ENCODE measurements around the gene SOCS3. TPM values are rescaled to one million over a fixed set of nuclear protein-coding genes. Genes with fewer than 3 reads are reported as not detected.

The SOCS3 gene
- polyA plus RNA-seq, 1 experiment, result 15.3 TPM

GRCh38 chr17:78384479-78385175 is 24.8 kb upstream of the SOCS3 start:
- Histone ChIP-seq H3K27me3 (ENCODE audit: control insufficient read depth, insufficient read depth, low read length) (no peaks in the 10 kb centered on the region), H3K27ac (ENCODE audit: low read depth, low read length) (peak overlapping the region; percentile 95), H3K4me3 (ENCODE audit: low read depth, low read length) (no peak overlapping the region; the same call in 1 of the 2 replicates), H3K9me3 (ENCODE audit: control insufficient read depth, insufficient read depth, low read length) (no peaks in the 10 kb centered on the region; the same call in 1 of the 2 replicates)
- ChIA-PET CTCF (interaction anchor here (0.6 to 1.9 kb wide), 4 partner anchors 9 to 37 kb away, joined by 3 to 10 read pairs (median 5); no protein-coding TSS in a partner anchor), POLR2A (interaction anchor here (0.9 to 1.5 kb wide), 3 partner anchors 8 to 33 kb away, joined by 3 to 7 read pairs (median 3); no protein-coding TSS in a partner anchor)
- no peak for DNase-seq (ENCODE audit: low read depth, low spot score)
- TF ChIP-seq CTCF (IDR thresholded peaks at IDR 0.05; ENCODE audit: low read depth, low read length), result no peak

DNA sequence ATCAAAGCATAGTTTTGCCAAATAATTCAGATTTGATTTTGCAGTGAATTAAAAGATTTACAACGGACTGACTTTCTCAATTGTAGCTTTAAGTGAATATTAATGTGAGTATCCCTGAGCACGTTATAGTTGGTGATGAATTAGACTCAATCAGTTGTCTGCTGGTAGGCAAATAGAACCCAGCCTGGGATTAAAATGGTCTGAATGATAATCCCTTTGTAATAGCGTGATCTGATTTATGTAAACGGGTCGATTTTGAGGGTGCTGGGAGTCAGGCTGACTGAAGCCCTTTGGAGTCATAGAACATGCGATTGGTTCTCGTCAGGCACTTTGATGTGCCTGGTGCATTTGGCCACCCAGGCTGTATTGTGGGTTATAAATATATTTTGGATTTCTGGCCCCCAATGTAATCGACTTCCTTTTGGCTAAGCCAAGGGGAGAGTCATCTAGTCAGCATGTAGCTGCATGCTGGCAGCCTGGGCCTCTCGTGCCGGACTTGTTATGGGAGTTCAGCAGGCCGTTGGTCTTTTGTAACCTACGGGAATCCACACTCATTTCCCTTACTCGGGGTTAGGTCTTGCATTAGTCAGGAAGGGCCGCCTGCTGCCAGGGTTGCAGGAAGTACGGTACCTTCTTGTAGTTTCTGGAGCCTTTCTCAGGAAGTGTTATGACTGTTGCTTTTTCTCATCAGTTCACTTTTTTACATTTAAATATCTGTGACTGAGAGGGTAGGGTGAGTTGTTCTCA is 24.0 kb upstream of the SOCS3 start:
- TF ChIP-seq CTCF (IDR thresholded peaks at IDR 0.05; ENCODE audit: low read depth, low read length), result no peak
- peak; percentile 97 for DNase-seq (ENCODE audit: low read depth, low spot score)
- Histone ChIP-seq H3K27ac (ENCODE audit: low read depth, low read length) (peak overlapping the region; percentile 95), H3K4me3 (ENCODE audit: low read depth, low read length) (no peak overlapping the region), H3K27me3 (ENCODE audit: control insufficient read depth, insufficient read depth, low read length) (no peaks in the 10 kb centered on the region), H3K9me3 (ENCODE audit: control insufficient read depth, insufficient read depth, low read length) (peaks cover under 1% of the 10 kb centered on the region; the same call in 1 of the 2 replicates)
- ChIA-PET POLR2A (interaction anchor here (0.9 to 1.5 kb wide), 3 partner anchors 9 to 33 kb away, joined by 3 to 7 read pairs (median 3); no protein-coding TSS in a partner anchor), CTCF (interaction anchor here (0.6 to 1.9 kb wide), 4 partner anchors 8 to 38 kb away, joined by 3 to 10 read pairs (median 5); no protein-coding TSS in a partner anchor)

- Histone ChIP-seq H3K27ac (ENCODE audit: low read depth, low read length) (peak overlapping the region; percentile 21), H3K27me3 (ENCODE audit: control insufficient read depth, insufficient read depth, low read length) (no peaks in the 10 kb centered on the region), H3K4me3 (ENCODE audit: low read depth, low read length) (no peak overlapping the region), H3K9me3 (ENCODE audit: control insufficient read depth, insufficient read depth, low read length) (peaks cover 4% of the 10 kb centered on the region; the same call in 1 of the 2 replicates)
- CTCF ChIA-PET, result interaction anchor here (1.0 to 2.0 kb wide), 2 partner anchors 10 to 21 kb away, joined by 3 to 7 read pairs; partner anchors contain the start of gene SOCS3
- no peak for DNase-seq (ENCODE audit: low read depth, low spot score)
- TF ChIP-seq CTCF (IDR thresholded peaks at IDR 0.05; ENCODE audit: low read depth, low read length), result no peak
- POLR2A ChIA-PET, result no interaction called here
Observed at GRCh38 chr17:78381601-78382232, 21.8 kb upstream of the SOCS3 start.

GRCh38 chr17:78380370-78380769 is 20.5 kb upstream of the SOCS3 start:
- ChIA-PET POLR2A (no interaction called here), CTCF (interaction anchor here (1.3 to 2.1 kb wide), 2 partner anchors 19 to 328 kb away, joined by 4 to 9 read pairs; no protein-coding TSS in a partner anchor)
- DNase-seq (ENCODE audit: low read depth, low spot score), result no peak
- Histone ChIP-seq H3K4me3 (ENCODE audit: low read depth, low read length) (no peak overlapping the region), H3K9me3 (ENCODE audit: control insufficient read depth, insufficient read depth, low read length) (peaks cover 4% of the 10 kb centered on the region; the same call in 1 of the 2 replicates), H3K27me3 (ENCODE audit: control insufficient read depth, insufficient read depth, low read length) (no peaks in the 10 kb centered on the region), H3K27ac (ENCODE audit: low read depth, low read length) (no peak overlapping the region)
- TF ChIP-seq CTCF (IDR thresholded peaks at IDR 0.05; ENCODE audit: low read depth, low read length), result no peak
